KMS-11 (cell line): Measurements from ENCODE around the gene BBS2.

ENCODE experiments used
- H2AFZ ChIP-seq: fragments of 200-600 bp; sonication (generic); 2 replicates; pipeline ENCODE4 v1.6.1; 2016; ENCODE audit warnings: antibody characterized with exemption, mixed run types, low read depth
- H3K27ac ChIP-seq: fragments of 200-600 bp; sonication (generic); 2 replicates; pipeline ENCODE4 v1.6.1; 2016; ENCODE audit warnings: mild to moderate bottlenecking, mixed run types
- H3K27me3 ChIP-seq: fragments of 200-600 bp; sonication (generic); 2 replicates; pipeline ENCODE4 v1.6.1; 2017; ENCODE audit warnings: mild to moderate bottlenecking, low read depth, mixed run types, moderate library complexity; ENCODE audit not compliant: insufficient read depth
- H3K36me3 ChIP-seq: fragments of 200-600 bp; sonication (generic); 2 replicates; pipeline ENCODE4 v1.6.1; 2017; ENCODE audit warnings: mild to moderate bottlenecking, mixed run types; ENCODE audit not compliant: insufficient read depth
- H3K4me1 ChIP-seq: fragments of 200-600 bp; sonication (generic); 2 replicates; pipeline ENCODE4 v1.6.1; 2016; ENCODE audit warnings: mild to moderate bottlenecking, low read depth, mixed run types; ENCODE audit not compliant: poor library complexity, severe bottlenecking
- H3K4me2 ChIP-seq: fragments of 200-600 bp; sonication (generic); 2 replicates; pipeline ENCODE4 v1.7.0; 2016; ENCODE audit warnings: mild to moderate bottlenecking, mixed run types
- H3K4me3 ChIP-seq: fragments of 200-600 bp; sonication (generic); IDR thresholded peaks from 2 replicates; pipeline ENCODE4 v1.6.1; 2017; ENCODE audit warnings: low read depth, low read length, mixed read lengths; ENCODE audit not compliant: insufficient read depth
- H3K79me2 ChIP-seq: fragments of 200-600 bp; sonication (generic); 2 replicates; pipeline ENCODE4 v1.6.1; 2016; ENCODE audit warnings: low read depth, mixed run types; ENCODE audit not compliant: insufficient read depth
- H3K9ac ChIP-seq: fragments of 200-600 bp; sonication (generic); 2 replicates; pipeline ENCODE4 v1.6.1; 2016; ENCODE audit warnings: mild to moderate bottlenecking, mixed run types
- H4K20me1 ChIP-seq: fragments of 200-600 bp; sonication (generic); 2 replicates; pipeline ENCODE4 v1.6.1; 2016; ENCODE audit warnings: mild to moderate bottlenecking, mixed run types; ENCODE audit not compliant: insufficient read depth
- TF ChIP-seq, protein P1 (sequence below): fragments of 200-600 bp; sonication (generic); conservative IDR thresholded peaks from 2 replicates; pipeline ENCODE4 v1.6.1; 2017; ENCODE audit warnings: low read depth, mild to moderate bottlenecking, antibody characterized with exemption, low read length, moderate library complexity, mixed read lengths

The BBS2 gene

DNA sequence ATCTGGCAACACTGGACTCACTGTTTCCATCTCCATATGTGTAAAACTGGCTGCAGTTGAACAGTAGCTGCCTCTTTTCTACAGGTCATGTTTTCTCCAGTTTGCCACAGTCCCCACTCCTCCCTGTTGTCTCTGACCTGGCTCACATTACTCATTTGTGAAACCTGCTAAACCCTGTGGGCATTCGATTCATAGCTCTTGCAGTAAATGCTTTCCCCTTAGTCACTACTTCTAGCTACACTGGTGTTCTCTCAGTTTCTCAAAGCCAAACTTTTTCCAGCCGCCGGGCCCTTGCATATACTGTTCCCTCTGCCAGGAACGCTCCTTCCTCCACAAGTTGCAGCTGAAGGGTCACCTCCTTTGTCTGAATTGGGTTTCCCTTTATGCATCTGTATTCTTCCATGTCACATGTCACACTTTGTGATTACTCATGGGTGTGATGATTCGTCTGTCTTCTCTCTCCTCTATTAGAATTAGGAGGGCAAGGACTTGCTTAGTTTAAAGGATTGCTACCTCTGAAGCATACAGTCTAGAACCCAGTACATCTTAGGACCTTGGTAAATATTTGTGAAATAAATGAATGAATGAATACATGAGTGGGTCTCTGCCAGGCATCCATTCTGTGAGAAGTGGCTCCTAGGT is 30.0 kb upstream of the BBS2 start:
- Histone ChIP-seq H3K4me2 (no peak overlapping the region), H3K79me2 (no peaks in the 10 kb centered on the region), H2AFZ (no peak overlapping the region), H3K36me3 (no peaks in the 10 kb centered on the region), H3K27me3 (no peaks in the 10 kb centered on the region), H3K4me3 (no peak overlapping the region), H3K4me1 (peaks cover 30% of the 10 kb centered on the region), H4K20me1 (no peaks in the 10 kb centered on the region), H3K27ac (no peak overlapping the region), H3K9ac (no peak overlapping the region)
- TF ChIP-seq, protein P1, sequence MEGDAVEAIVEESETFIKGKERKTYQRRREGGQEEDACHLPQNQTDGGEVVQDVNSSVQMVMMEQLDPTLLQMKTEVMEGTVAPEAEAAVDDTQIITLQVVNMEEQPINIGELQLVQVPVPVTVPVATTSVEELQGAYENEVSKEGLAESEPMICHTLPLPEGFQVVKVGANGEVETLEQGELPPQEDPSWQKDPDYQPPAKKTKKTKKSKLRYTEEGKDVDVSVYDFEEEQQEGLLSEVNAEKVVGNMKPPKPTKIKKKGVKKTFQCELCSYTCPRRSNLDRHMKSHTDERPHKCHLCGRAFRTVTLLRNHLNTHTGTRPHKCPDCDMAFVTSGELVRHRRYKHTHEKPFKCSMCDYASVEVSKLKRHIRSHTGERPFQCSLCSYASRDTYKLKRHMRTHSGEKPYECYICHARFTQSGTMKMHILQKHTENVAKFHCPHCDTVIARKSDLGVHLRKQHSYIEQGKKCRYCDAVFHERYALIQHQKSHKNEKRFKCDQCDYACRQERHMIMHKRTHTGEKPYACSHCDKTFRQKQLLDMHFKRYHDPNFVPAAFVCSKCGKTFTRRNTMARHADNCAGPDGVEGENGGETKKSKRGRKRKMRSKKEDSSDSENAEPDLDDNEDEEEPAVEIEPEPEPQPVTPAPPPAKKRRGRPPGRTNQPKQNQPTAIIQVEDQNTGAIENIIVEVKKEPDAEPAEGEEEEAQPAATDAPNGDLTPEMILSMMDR = no peak

DNA sequence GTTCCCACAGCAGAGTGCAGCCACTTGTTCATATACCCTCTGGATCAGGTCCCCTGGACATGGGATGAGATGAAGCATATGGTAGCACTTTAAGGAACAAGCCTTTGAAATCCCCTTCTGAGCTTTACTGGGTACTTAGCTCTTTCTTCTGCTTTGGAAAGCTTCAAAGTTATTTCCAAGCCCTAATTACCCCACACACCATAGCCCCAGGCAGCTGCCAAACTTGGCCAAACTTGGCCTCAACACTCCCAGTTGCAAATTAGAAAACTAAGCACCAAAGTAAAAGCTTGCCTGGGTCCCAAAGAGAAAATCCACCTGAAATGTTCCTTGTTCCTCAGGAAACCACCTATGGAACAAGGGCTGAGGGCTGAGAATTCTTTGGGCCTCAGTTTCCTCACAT is 29.3 kb upstream of the BBS2 start:
- TF ChIP-seq, protein P1 = no peak
- Histone ChIP-seq H3K36me3 (no peaks in the 10 kb centered on the region), H3K27me3 (no peaks in the 10 kb centered on the region), H3K4me2 (no peak overlapping the region), H3K4me1 (peaks cover 30% of the 10 kb centered on the region), H2AFZ (no peak overlapping the region), H3K4me3 (no peak overlapping the region), H4K20me1 (no peaks in the 10 kb centered on the region), H3K9ac (no peak overlapping the region), H3K27ac (no peak overlapping the region), H3K79me2 (no peaks in the 10 kb centered on the region)

DNA sequence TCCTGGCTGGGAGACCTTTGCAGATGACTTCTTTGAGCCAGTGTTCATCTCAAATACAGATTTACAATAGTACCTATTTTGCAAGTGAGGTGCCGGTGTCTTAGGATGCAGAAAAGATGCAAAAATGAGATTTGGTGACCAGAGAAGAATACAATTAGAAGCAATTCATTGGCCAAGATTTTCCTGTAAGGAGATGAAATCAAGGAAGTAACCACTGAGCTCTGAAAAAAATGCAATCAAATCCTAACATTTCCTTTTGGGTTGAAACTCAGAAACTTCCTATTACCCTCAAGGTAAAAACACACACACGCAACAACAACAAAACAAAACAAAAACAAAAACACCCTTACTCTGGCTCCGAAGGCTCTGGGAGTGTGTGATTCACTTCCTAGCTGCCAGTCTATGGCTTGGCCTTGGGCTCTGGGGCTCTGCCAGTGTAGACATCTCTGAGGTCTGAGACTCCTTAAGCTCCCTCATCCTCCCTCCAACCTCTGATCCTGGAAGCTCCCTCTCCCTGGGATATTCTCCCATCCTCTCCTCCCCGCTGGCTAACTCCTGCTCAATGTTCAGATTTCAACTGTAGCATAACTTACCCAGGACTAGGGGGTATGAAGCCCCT is 28.2 kb upstream of the BBS2 start:
- H2AFZ ChIP-seq = peak overlapping the region; percentile 80
- H3K27me3 ChIP-seq = no peaks in the 10 kb centered on the region
- peak overlapping the region; percentile 56 for H3K27ac ChIP-seq
- no peaks in the 10 kb centered on the region for H4K20me1 ChIP-seq
- peak overlapping the region; percentile 8; the same call in 1 of the 2 replicates for H3K9ac ChIP-seq
- H3K79me2 ChIP-seq = no peaks in the 10 kb centered on the region
- H3K4me1 ChIP-seq = peaks cover 30% of the 10 kb centered on the region
- H3K36me3 ChIP-seq = no peaks in the 10 kb centered on the region
- H3K4me3 ChIP-seq = no peak overlapping the region
- TF ChIP-seq, protein P1 = no peak
- peak overlapping the region; percentile 92 for H3K4me2 ChIP-seq

DNA sequence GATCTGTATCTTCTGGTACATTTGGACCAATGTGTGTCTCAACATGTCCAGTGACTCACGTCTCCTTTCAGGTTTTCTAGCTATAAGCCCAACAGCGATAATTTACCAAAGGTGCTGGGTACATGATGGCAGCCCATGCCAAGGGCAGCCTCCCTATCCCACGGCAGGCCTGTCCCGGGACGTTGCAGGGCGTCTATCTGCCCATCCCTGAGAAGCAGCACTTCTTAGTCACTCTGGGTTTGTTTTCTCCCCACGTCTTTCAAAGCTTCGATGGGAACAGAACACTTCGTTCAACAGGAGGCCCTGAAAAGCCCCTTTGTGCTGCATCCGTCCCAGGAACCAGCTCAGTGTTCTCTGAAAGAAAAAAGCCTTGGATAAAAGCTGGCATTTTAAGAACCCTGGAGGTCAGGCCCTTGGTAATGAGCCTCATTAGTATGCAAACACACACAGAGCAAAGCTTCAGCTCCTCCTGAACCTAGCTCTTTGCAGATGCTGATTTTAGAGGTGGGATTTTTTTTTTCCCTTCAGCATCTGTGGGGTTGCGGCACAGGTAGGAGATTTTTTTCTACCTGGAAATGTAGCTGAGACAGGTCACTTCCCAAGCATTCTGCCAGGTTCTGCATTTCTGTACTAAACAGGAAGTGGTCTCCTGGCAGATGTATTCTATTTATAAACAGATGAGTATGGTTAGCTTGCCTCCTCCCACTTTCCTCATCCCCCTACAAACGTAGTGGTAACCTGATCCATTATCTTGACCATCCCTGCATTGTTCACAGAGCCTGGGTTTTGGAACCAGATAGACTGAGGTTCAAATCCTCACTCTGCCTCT is 27.5 kb upstream of the BBS2 start:
- peak overlapping the region; percentile 8; the same call in 1 of the 2 replicates for H3K9ac ChIP-seq
- peak overlapping the region; percentile 56 for H3K27ac ChIP-seq
- no peaks in the 10 kb centered on the region for H4K20me1 ChIP-seq
- H2AFZ ChIP-seq = peak overlapping the region; percentile 80
- peak overlapping the region; percentile 92 for H3K4me2 ChIP-seq
- H3K36me3 ChIP-seq = no peaks in the 10 kb centered on the region
- H3K27me3 ChIP-seq = no peaks in the 10 kb centered on the region
- TF ChIP-seq, protein P1 = no peak
- no peaks in the 10 kb centered on the region for H3K79me2 ChIP-seq
- H3K4me3 ChIP-seq = no peak overlapping the region
- H3K4me1 ChIP-seq = peaks cover 30% of the 10 kb centered on the region
